Vagina (tissue), 2 donors: ENCODE results near the gene MARCKS. TPM values are rescaled to one million over a fixed set of nuclear protein-coding genes. Genes with fewer than 3 reads are reported as not detected.

Experiments used
- DNase-seq, 2 donors: peaks; one replicate each; pipeline ENCODE4 v3.0.0-alpha.2; 2017; ENCODE audit errors: extremely low spot score in 2 of 2
- H3K27ac ChIP-seq: fragments of 200-600 bp; sonication (generic); one replicate; pipeline ENCODE4 v1.5.1; 2019
- H3K27me3 ChIP-seq: fragments of 200-600 bp; sonication (generic); one replicate; pipeline ENCODE4 v1.5.1; 2019
- H3K36me3 ChIP-seq, 2 donors: fragments of 200-600 bp; sonication (generic); one replicate each; pipeline ENCODE4 v1.5.1; 2017 to 2019
- H3K4me1 ChIP-seq: fragments of 200-600 bp; sonication (generic); one replicate; pipeline ENCODE4 v1.5.1; 2019
- H3K4me3 ChIP-seq, 2 donors: fragments of 200-600 bp; sonication (generic); 1 replicate in 1 of 2; 2 replicates in 1 of 2; pipeline ENCODE4 v1.5.1; 2016 to 2019
- H3K9me3 ChIP-seq: fragments of 200-600 bp; sonication (generic); one replicate; pipeline ENCODE4 v1.5.1; 2019
- POLR2A ChIP-seq, 2 donors: fragments of 450-650 bp; IDR thresholded peaks; one replicate each; pipeline ENCODE4 v1.6.1; 2017; ENCODE audit warnings: antibody characterized with exemption in 2 of 2, mild to moderate bottlenecking in 2 of 2, moderate library complexity in 2 of 2
- POLR2AphosphoS5 ChIP-seq, 2 donors: sonication (generic); formaldehyde crosslinking; IDR thresholded peaks; one replicate each; pipeline ENCODE4 v1.9.0; 2017; ENCODE audit warnings: antibody characterized with exemption in 2 of 2, mild to moderate bottlenecking in 2 of 2, low read depth in 1 of 2; ENCODE audit not compliant: insufficient read depth in 1 of 2
- intact Hi-C: fragments of 100-400 bp; cut with DNase I; formaldehyde crosslinking; loops from one replicate; pipeline ENCODE4 v1.15.1; 2023
- total RNA-seq: library from RNA; depleted of rRNA; stranded (reverse); fragments of >200 nt; gene quantifications from one replicate; pipeline ENCODE4 v1.2.3, GENCODE V29; 2016
- TF ChIP-seq, protein P1 (sequence below), 3 experiments: fragments of 450-650 bp in 2 of 3; fragments of 200-600 bp in 1 of 3; sonication (generic) in 1 of 3; IDR thresholded peaks; one replicate each; pipeline ENCODE4 v1.5.1; 2017 to 2019; ENCODE audit warnings: antibody characterized with exemption in 3 of 3, mild to moderate bottlenecking in 2 of 3, moderate library complexity in 2 of 3

The MARCKS gene
- total RNA-seq, 1 donor from 2014 or later = 46.4 TPM

DNA sequence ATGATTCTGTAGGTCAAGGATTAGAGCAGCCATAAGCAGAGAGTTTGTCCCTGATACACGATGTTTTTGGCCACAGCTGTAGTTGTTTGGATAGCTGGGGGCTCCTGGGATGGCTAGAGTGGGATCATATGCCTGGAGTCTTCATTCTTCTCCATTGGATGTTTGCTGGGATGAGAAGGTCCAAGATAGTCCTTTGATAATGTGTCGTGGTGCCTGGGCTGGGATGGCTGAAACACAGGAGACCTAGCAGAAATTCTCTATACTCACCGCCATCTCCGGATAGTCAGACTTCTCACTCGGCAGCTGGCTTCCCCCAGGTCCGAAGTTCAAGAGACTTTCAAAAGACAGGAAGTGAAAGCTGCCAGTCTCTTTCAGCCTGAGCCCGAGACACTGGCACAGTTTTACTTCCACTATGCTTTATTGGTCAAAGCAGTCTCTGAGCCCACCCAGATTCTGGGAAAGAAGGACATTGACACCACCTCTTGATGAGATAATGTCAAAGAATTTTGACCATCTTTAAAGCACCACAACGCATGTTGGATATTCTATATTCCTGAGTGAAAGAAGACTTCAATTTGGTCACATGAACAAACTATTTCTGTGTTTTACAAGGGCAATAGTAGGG is 16.0 kb downstream of the MARCKS start:
- Histone ChIP-seq H3K9me3 (no peaks in the 10 kb centered on the region), H3K36me3 (no peaks in the 10 kb centered on the region), H3K4me3 (peak overlapping the region in 1 of 2 donors; percentile 23), H3K27ac (peak overlapping the region; percentile 33), H3K4me1 (no peaks in the 10 kb centered on the region), H3K27me3 (no peaks in the 10 kb centered on the region)
- DNase-seq = no peak
- intact Hi-C loops = no loop called here
- no peak for TF ChIP-seq POLR2AphosphoS5 (IDR thresholded peaks at IDR 0.05; ENCODE audit: insufficient read depth in 1 of 2, low read depth in 1 of 2)
- TF ChIP-seq, protein P1, sequence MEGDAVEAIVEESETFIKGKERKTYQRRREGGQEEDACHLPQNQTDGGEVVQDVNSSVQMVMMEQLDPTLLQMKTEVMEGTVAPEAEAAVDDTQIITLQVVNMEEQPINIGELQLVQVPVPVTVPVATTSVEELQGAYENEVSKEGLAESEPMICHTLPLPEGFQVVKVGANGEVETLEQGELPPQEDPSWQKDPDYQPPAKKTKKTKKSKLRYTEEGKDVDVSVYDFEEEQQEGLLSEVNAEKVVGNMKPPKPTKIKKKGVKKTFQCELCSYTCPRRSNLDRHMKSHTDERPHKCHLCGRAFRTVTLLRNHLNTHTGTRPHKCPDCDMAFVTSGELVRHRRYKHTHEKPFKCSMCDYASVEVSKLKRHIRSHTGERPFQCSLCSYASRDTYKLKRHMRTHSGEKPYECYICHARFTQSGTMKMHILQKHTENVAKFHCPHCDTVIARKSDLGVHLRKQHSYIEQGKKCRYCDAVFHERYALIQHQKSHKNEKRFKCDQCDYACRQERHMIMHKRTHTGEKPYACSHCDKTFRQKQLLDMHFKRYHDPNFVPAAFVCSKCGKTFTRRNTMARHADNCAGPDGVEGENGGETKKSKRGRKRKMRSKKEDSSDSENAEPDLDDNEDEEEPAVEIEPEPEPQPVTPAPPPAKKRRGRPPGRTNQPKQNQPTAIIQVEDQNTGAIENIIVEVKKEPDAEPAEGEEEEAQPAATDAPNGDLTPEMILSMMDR (IDR thresholded peaks at IDR 0.05) = no peak
- TF ChIP-seq POLR2A (IDR thresholded peaks at IDR 0.05) = no peak

DNA sequence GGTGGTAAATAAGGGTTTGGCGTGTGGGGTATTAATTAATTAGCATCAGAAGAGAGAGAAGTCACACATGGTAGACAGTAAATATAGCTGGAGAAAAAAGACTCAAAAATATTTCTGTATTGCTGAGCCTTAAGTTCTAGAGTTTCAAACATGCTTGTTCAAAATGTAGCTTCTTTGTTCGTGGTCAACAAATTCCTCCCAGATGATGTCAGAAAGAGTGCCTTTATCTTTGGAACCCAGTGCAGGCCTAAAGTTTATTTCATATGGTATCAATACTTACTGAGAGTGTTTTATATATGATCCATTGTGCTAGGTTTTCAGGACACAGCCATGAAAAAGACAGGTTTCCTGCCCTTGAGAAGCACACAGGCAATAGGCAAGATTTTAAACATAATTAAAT is 18.3 kb downstream of the MARCKS start:
- Histone ChIP-seq H3K27me3 (no peaks in the 10 kb centered on the region), H3K36me3 (no peaks in the 10 kb centered on the region), H3K9me3 (no peaks in the 10 kb centered on the region), H3K27ac (no peak overlapping the region), H3K4me1 (no peaks in the 10 kb centered on the region), H3K4me3 (no peak overlapping the region)
- TF ChIP-seq POLR2A (IDR thresholded peaks at IDR 0.05) (no peak), POLR2AphosphoS5 (IDR thresholded peaks at IDR 0.05; ENCODE audit: insufficient read depth in 1 of 2, low read depth in 1 of 2) (no peak)
- TF ChIP-seq, protein P1 (IDR thresholded peaks at IDR 0.05) = no peak
- no peak for DNase-seq
- intact Hi-C loops = no loop called here

DNA sequence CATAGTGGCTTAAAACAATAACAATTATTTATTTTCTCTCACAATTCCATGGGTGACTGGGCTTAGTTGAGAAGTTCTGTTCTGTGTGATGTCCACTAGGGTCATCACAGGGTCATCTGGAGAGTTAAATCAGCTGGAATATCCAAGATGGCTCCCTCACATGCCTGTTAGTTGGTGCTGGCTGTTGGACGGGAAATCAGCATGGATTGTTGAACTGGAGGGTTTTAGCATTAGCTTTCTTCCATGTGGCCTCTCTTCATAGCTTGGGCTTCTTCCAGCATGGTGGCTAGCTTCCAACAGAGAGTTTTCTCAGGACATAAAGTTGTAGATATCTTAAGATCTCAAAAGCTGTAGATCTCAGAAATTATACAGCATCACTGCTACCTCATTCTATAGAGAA is 19.6 kb downstream of the MARCKS start:
- TF ChIP-seq, protein P1 (IDR thresholded peaks at IDR 0.05) = no peak
- TF ChIP-seq POLR2AphosphoS5 (IDR thresholded peaks at IDR 0.05; ENCODE audit: insufficient read depth in 1 of 2, low read depth in 1 of 2) (no peak), POLR2A (IDR thresholded peaks at IDR 0.05) (no peak)
- Histone ChIP-seq H3K27ac (no peak overlapping the region), H3K36me3 (no peaks in the 10 kb centered on the region), H3K27me3 (no peaks in the 10 kb centered on the region), H3K4me3 (no peak overlapping the region), H3K4me1 (no peaks in the 10 kb centered on the region), H3K9me3 (no peaks in the 10 kb centered on the region)
- intact Hi-C loops = no loop called here
- no peak for DNase-seq

DNA sequence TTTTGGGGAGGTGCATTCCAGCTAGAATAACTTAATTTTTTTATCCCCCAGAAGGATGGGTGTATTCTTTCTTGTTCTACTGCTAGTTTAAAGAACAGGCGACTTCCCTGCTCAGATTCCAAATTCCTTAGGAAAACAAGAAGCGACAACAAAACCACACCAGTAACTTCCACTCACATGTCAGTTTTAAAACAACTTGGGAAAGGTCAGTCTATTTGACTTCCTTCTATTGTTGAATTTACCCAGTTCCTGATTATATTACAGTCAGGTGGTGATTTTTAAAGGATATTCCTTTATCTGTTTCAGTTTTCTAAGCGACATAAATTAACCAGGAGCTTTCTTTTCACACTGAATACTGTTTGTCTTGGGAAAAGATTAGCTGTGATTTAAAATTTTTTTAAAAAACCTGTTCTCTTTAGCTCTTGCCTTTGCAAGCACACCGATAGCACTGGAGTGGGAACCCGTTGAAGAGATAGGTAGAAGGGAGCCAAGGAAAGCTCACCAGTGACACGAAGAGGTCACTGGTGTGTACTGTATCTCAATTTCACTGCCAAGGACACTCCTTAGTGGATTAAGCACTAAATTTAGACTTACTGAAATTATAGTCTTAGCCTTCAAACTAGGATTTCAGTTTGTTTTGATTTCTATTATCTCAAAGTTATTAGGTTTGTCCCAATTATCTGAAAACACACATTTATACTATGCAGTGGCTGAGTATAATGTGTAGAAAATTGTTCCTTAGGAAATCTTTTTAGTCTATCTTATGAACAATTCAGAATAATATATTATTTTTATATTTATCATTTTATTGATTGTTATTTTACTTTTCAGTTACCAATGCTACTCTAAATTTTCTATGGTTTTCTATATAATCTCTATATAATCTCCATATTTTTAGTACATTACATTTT is 22.3 kb downstream of the MARCKS start:
- TF ChIP-seq, protein P1 (IDR thresholded peaks at IDR 0.05) = peak in 2 of 3 experiments; percentile 4 to 48
- no peak for TF ChIP-seq POLR2A (IDR thresholded peaks at IDR 0.05)
- TF ChIP-seq POLR2AphosphoS5 (IDR thresholded peaks at IDR 0.05; ENCODE audit: insufficient read depth in 1 of 2, low read depth in 1 of 2) = no peak
- no peaks in the 10 kb centered on the region for H3K36me3 ChIP-seq
- H3K4me3 ChIP-seq = no peak overlapping the region
- no peaks in the 10 kb centered on the region for H3K9me3 ChIP-seq
- DNase-seq = no peak
- no peaks in the 10 kb centered on the region for H3K4me1 ChIP-seq
- H3K27me3 ChIP-seq = no peaks in the 10 kb centered on the region
- H3K27ac ChIP-seq = no peak overlapping the region
- intact Hi-C loops = no loop called here
